Hepatocyte (in vitro differentiated cells): ENCODE results near the gene FOXO1. TPM values are rescaled to one million over a fixed set of nuclear protein-coding genes. Genes with fewer than 3 reads are reported as not detected.

Experiments
- DNase-seq: peaks from one replicate; pipeline ENCODE4 v3.0.0-alpha.2; 2016; ENCODE audit warnings: low spot score
- H2AFZ ChIP-seq: fragments of 200-600 bp; sonication (generic); 2 replicates; pipeline ENCODE4 v1.6.0; 2016; ENCODE audit warnings: antibody characterized with exemption, mild to moderate bottlenecking
- H3K27ac ChIP-seq: fragments of 200-600 bp; sonication (generic); 2 replicates; pipeline ENCODE4 v1.5.1; 2016; ENCODE audit warnings: mild to moderate bottlenecking
- H3K27me3 ChIP-seq: fragments of 200-600 bp; sonication (generic); 2 replicates; pipeline ENCODE4 v1.6.1; 2016
- H3K36me3 ChIP-seq: fragments of 200-600 bp; sonication (generic); replicated peaks from 2 replicates; pipeline ENCODE4 v1.5.1; 2016; ENCODE audit warnings: low read depth; ENCODE audit not compliant: insufficient read depth
- H3K4me1 ChIP-seq: fragments of 200-600 bp; sonication (generic); 2 replicates; pipeline ENCODE4 v1.5.1; 2016; ENCODE audit warnings: mild to moderate bottlenecking, moderate library complexity; ENCODE audit not compliant: insufficient read depth
- H3K4me2 ChIP-seq: fragments of 200-600 bp; sonication (generic); 2 replicates; pipeline ENCODE4 v1.6.0; 2016
- H3K4me3 ChIP-seq: fragments of 200-600 bp; sonication (generic); 2 replicates; pipeline ENCODE4 v1.5.1; 2016; ENCODE audit warnings: mild to moderate bottlenecking
- H3K79me2 ChIP-seq: fragments of 200-600 bp; sonication (generic); 2 replicates; pipeline ENCODE4 v1.6.0; 2017; ENCODE audit warnings: mild to moderate bottlenecking
- H3K9me2 ChIP-seq: fragments of 200-600 bp; sonication (generic); replicated peaks from 2 replicates; pipeline ENCODE4 v1.6.0; 2017; ENCODE audit warnings: mild to moderate bottlenecking; ENCODE audit not compliant: insufficient read depth
- H3K9me3 ChIP-seq: fragments of 200-600 bp; sonication (generic); 2 replicates; pipeline ENCODE4 v1.5.1; 2016; ENCODE audit warnings: low read depth, mild to moderate bottlenecking
- H4K20me1 ChIP-seq: fragments of 200-600 bp; sonication (generic); 2 replicates; pipeline ENCODE4 v1.6.0; 2016; ENCODE audit warnings: mild to moderate bottlenecking; ENCODE audit not compliant: insufficient read depth, poor library complexity, severe bottlenecking
- CTCF ChIP-seq: fragments of 200-600 bp; sonication (generic); IDR thresholded peaks from 2 replicates; pipeline ENCODE4 v1.5.1; 2016; ENCODE audit warnings: antibody characterized with exemption, mild to moderate bottlenecking; ENCODE audit not compliant: poor library complexity
- EZH2 ChIP-seq: fragments of 200-600 bp; sonication (generic); IDR thresholded peaks from 2 replicates; pipeline ENCODE4 v1.6.1; 2016; ENCODE audit warnings: antibody characterized with exemption, mild to moderate bottlenecking, borderline replicate concordance
- EZH2phosphoT487 ChIP-seq: fragments of 200-600 bp; sonication (generic); IDR thresholded peaks from one replicate; pipeline ENCODE4 v1.6.1; 2018; ENCODE audit warnings: antibody characterized with exemption, mild to moderate bottlenecking, low read depth, moderate library complexity; ENCODE audit not compliant: unreplicated experiment, severe bottlenecking
- WGBS: methylation state at CpG from one replicate; pipeline ENCODE4 v1.1.6; 2016; ENCODE audit warnings: low lambda C conversion rate; ENCODE audit errors: missing lambda C conversion rate; 5-methylcytosine and 5-hydroxymethylcytosine counted together
- polyA plus RNA-seq: library from polyadenylated mRNA; unstranded; fragments of >200 nt; fragmentation: Nextera tagmentation; extraction: Ambion mirVana; gene quantifications from 2 replicates; pipeline ENCODE4 v1.2.1, GENCODE V29; 2016
- total RNA-seq: library from RNA; depleted of rRNA; stranded (reverse); fragments of >200 nt; gene quantifications from 2 replicates; pipeline ENCODE4 v1.2.3, GENCODE V29; 2014

The FOXO1 gene
- total and polyA plus RNA-seq, 2 experiments from 2014 or later: 30.3 to 35.2 TPM

- H2AFZ ChIP-seq: no peak overlapping the region
- 98% methylated on average over 27 of the region's 27 CpGs for WGBS
- no peaks in the 10 kb centered on the region for H3K9me2 ChIP-seq
- H3K4me2 ChIP-seq: no peak overlapping the region
- no peak for DNase-seq
- H3K4me1 ChIP-seq: peaks cover 18% of the 10 kb centered on the region
- TF ChIP-seq CTCF (no peak), EZH2phosphoT487 (no peak), EZH2 (no peak)
- no peak overlapping the region for H3K4me3 ChIP-seq
- no peaks in the 10 kb centered on the region for H3K9me3 ChIP-seq
- peak overlapping the region; percentile 86 for H3K27ac ChIP-seq
- no peaks in the 10 kb centered on the region for H3K36me3 ChIP-seq
- no peaks in the 10 kb centered on the region for H3K79me2 ChIP-seq
- no peaks in the 10 kb centered on the region for H4K20me1 ChIP-seq
- no peaks in the 10 kb centered on the region for H3K27me3 ChIP-seq
Measured at GRCh38 chr13:40535345-40535836, 131.1 kb downstream of the FOXO1 start.

- H3K9me3 ChIP-seq: no peaks in the 10 kb centered on the region
- DNase-seq: peak; percentile 49
- H3K36me3 ChIP-seq: no peaks in the 10 kb centered on the region
- H3K9me2 ChIP-seq: no peaks in the 10 kb centered on the region
- no peak overlapping the region for H3K4me2 ChIP-seq
- H4K20me1 ChIP-seq: no peaks in the 10 kb centered on the region
- 60% methylated on average over 4 of the region's 4 CpGs for WGBS
- H3K27ac ChIP-seq: no peak overlapping the region
- H2AFZ ChIP-seq: no peak overlapping the region
- no peak overlapping the region for H3K4me3 ChIP-seq
- H3K4me1 ChIP-seq: peaks cover 18% of the 10 kb centered on the region
- no peak for TF ChIP-seq EZH2
- no peak for TF ChIP-seq EZH2phosphoT487
- TF ChIP-seq CTCF: no peak
- H3K79me2 ChIP-seq: no peaks in the 10 kb centered on the region
- H3K27me3 ChIP-seq: no peaks in the 10 kb centered on the region
Measured at GRCh38 chr13:40534456-40534855, 132.0 kb downstream of the FOXO1 start.

GRCh38 chr13:40533072-40533471, 133.4 kb downstream of the FOXO1 start:
- no peak overlapping the region for H3K27ac ChIP-seq
- H3K4me2 ChIP-seq: no peak overlapping the region
- H3K4me3 ChIP-seq: no peak overlapping the region
- H3K4me1 ChIP-seq: peaks cover 18% of the 10 kb centered on the region
- no peak overlapping the region for H2AFZ ChIP-seq
- no peak for DNase-seq
- H3K9me3 ChIP-seq: no peaks in the 10 kb centered on the region
- TF ChIP-seq CTCF: no peak
- no peak for TF ChIP-seq EZH2
- no peak for TF ChIP-seq EZH2phosphoT487
- WGBS: 70% methylated on average over 8 of the region's 8 CpGs
- no peaks in the 10 kb centered on the region for H3K9me2 ChIP-seq
- H3K27me3 ChIP-seq: no peaks in the 10 kb centered on the region
- H3K36me3 ChIP-seq: no peaks in the 10 kb centered on the region
- no peaks in the 10 kb centered on the region for H3K79me2 ChIP-seq
- no peaks in the 10 kb centered on the region for H4K20me1 ChIP-seq

- H2AFZ ChIP-seq: no peak overlapping the region
- H3K4me3 ChIP-seq: no peak overlapping the region
- 85% methylated on average over 1 of the region's 1 CpG for WGBS
- peaks cover 9% of the 10 kb centered on the region for H3K4me1 ChIP-seq
- no peaks in the 10 kb centered on the region for H3K79me2 ChIP-seq
- H4K20me1 ChIP-seq: no peaks in the 10 kb centered on the region
- DNase-seq: no peak
- H3K27ac ChIP-seq: no peak overlapping the region
- no peaks in the 10 kb centered on the region for H3K9me3 ChIP-seq
- H3K9me2 ChIP-seq: no peaks in the 10 kb centered on the region
- H3K4me2 ChIP-seq: no peak overlapping the region
- H3K27me3 ChIP-seq: no peaks in the 10 kb centered on the region
- no peaks in the 10 kb centered on the region for H3K36me3 ChIP-seq
- TF ChIP-seq EZH2phosphoT487 (no peak), CTCF (no peak), EZH2 (no peak)
Measured at GRCh38 chr13:40530961-40531360, 135.5 kb downstream of the FOXO1 start.
